Duodenal mucosa (tissue), 2 donors: ENCODE measurements around the gene ZNHIT6.
A peak's percentile ranks its signal among the peaks of the same experiment; 100 is the strongest.

Experiments used
- H3K27ac ChIP-seq: one replicate; pipeline ENCODE4 v1.7.0; 2013; ENCODE audit warnings: low read depth, low read length
- H3K27me3 ChIP-seq, 2 donors: one replicate each; pipeline ENCODE4 v1.7.0; 2013; ENCODE audit warnings: low read length in 2 of 2, control low read depth in 1 of 2; ENCODE audit not compliant: insufficient read depth in 2 of 2, control insufficient read depth in 1 of 2
- H3K36me3 ChIP-seq, 2 donors: one replicate each; pipeline ENCODE4 v1.7.0; 2013; ENCODE audit warnings: low read length in 2 of 2, control low read depth in 1 of 2; ENCODE audit not compliant: insufficient read depth in 2 of 2, control insufficient read depth in 1 of 2
- H3K4me1 ChIP-seq, 2 donors: one replicate each; pipeline ENCODE4 v1.7.0; 2013; ENCODE audit warnings: low read length in 2 of 2, control low read depth in 1 of 2; ENCODE audit not compliant: insufficient read depth in 2 of 2, control insufficient read depth in 1 of 2
- H3K4me3 ChIP-seq, 2 donors: one replicate each; pipeline ENCODE4 v1.7.0; 2013; ENCODE audit warnings: low read length in 2 of 2, low read depth in 1 of 2
- H3K9ac ChIP-seq, 2 donors: one replicate each; pipeline ENCODE4 v1.7.0; 2013; ENCODE audit warnings: low read length in 2 of 2, low read depth in 1 of 2
- H3K9me3 ChIP-seq, 2 donors: one replicate each; pipeline ENCODE4 v1.7.0; 2013; ENCODE audit warnings: low read length in 2 of 2, control low read depth in 1 of 2; ENCODE audit not compliant: control insufficient read depth in 1 of 2

Gene ZNHIT6

GRCh38 chr1:85609976-85610375 is 98.3 kb downstream of the ZNHIT6 start:
- Histone ChIP-seq H3K9me3 (no peaks in the 10 kb centered on the region), H3K27me3 (no peaks in the 10 kb centered on the region), H3K4me1 (peaks cover 9 to 17% of the 10 kb centered on the region in 2 donors)

GRCh38 chr1:85608851-85609250 is 99.4 kb downstream of the ZNHIT6 start:
- Histone ChIP-seq H3K36me3 (no peaks in the 10 kb centered on the region), H3K4me1 (peaks cover 9 to 18% of the 10 kb centered on the region in 2 donors), H3K9ac (no peak overlapping the region), H3K4me3 (no peak overlapping the region), H3K9me3 (no peaks in the 10 kb centered on the region), H3K27me3 (no peaks in the 10 kb centered on the region), H3K27ac (no peak overlapping the region)

More at GRCh38 chr1:85609976-85610375, 98.3 kb downstream of the ZNHIT6 start:
- Histone ChIP-seq H3K9ac (no peak overlapping the region), H3K36me3 (no peaks in the 10 kb centered on the region), H3K27ac (no peak overlapping the region), H3K4me3 (no peak overlapping the region)

DNA sequence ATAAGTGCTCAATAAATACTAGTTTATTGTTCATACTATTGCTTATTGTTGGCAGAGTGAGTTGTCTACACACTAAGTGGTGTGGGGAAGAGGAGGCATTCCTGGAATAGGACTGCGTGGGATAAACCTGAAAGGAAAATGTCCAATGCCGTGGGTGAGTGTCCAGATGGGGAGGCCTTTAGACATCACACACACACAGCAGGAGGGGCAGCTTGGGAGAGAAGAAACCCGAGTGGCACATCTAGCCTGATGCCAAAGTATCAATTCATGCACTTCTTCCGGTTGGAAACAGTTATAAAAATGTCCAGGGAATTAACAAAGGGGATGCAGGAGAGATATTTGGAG is 100.3 kb downstream of the ZNHIT6 start:
- H3K27me3 ChIP-seq: no peaks in the 10 kb centered on the region
- H3K4me1 ChIP-seq: peaks cover 9 to 17% of the 10 kb centered on the region in 2 donors
- no peak overlapping the region for H3K4me3 ChIP-seq
- H3K36me3 ChIP-seq: no peaks in the 10 kb centered on the region
- H3K9ac ChIP-seq: no peak overlapping the region
- H3K27ac ChIP-seq: no peak overlapping the region
- no peaks in the 10 kb centered on the region for H3K9me3 ChIP-seq

GRCh38 chr1:85607126-85607920 is 100.9 kb downstream of the ZNHIT6 start:
- Histone ChIP-seq H3K36me3 (no peaks in the 10 kb centered on the region), H3K9ac (no peak overlapping the region), H3K4me1 (peaks cover 9 to 13% of the 10 kb centered on the region in 2 donors), H3K4me3 (no peak overlapping the region), H3K27ac (no peak overlapping the region), H3K27me3 (no peaks in the 10 kb centered on the region), H3K9me3 (no peaks in the 10 kb centered on the region)

- Histone ChIP-seq H3K9ac (no peak overlapping the region), H3K4me3 (no peak overlapping the region), H3K36me3 (no peaks in the 10 kb centered on the region), H3K27me3 (no peaks in the 10 kb centered on the region), H3K4me1 (peaks cover 9 to 13% of the 10 kb centered on the region in 2 donors), H3K9me3 (no peaks in the 10 kb centered on the region), H3K27ac (no peak overlapping the region)
Measured at GRCh38 chr1:85606414-85606800, 101.8 kb downstream of the ZNHIT6 start.

DNA sequence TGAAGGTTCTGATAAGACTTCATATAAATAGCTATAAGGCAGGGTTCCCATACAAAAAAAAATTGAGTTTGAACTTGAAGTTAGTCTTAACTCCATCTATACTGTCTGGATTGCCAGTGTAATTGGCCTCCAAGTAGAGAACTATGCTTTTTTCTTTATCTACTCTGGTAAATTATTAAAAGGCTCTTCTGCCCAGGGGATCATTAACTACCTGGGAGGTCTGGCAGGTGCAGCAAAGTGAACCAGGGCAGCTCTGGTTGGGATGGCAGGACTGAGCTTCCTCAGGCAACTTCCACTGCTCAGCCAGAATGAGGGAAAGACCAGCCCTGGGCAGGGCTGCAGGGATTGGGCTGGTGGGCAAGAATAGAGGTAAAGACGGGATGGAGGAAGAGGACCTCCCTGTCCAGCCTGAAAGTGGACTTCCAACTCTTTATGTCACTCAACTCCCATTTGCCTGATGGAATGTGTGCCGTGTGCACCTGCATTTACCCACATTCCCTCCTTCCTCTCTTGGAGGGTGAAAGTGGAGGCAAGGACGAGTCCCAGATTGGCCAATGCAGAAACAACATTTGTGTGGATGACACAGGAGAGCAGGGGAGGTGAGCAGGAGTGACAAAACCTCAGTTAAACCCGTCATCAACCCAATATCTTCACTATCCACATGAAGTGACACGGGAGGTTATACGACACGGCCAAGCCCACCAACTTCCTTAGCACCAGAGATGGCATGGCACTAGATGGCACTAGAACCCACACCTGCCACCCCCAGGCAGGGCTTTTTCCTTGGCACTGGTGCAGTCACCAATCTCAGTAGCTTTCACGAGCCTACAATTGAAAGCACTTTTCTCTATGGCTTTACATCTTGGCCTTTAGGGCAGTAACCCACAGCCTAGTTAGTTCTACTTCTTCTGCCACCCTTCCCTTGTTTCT is 102.5 kb downstream of the ZNHIT6 start:
- H3K9me3 ChIP-seq: no peaks in the 10 kb centered on the region
- H3K27ac ChIP-seq: no peak overlapping the region
- peaks cover 9 to 13% of the 10 kb centered on the region in 2 donors for H3K4me1 ChIP-seq
- H3K4me3 ChIP-seq: peak overlapping the region; percentile 6 to 11
- no peaks in the 10 kb centered on the region for H3K36me3 ChIP-seq
- no peaks in the 10 kb centered on the region for H3K27me3 ChIP-seq
- no peak overlapping the region for H3K9ac ChIP-seq

- Histone ChIP-seq H3K4me1 (peaks cover 9 to 13% of the 10 kb centered on the region in 2 donors), H3K9me3 (no peaks in the 10 kb centered on the region), H3K27me3 (no peaks in the 10 kb centered on the region), H3K9ac (no peak overlapping the region), H3K36me3 (no peaks in the 10 kb centered on the region), H3K4me3 (no peak overlapping the region), H3K27ac (no peak overlapping the region)
Measured at GRCh38 chr1:85604298-85604997, 103.8 kb downstream of the ZNHIT6 start.

DNA sequence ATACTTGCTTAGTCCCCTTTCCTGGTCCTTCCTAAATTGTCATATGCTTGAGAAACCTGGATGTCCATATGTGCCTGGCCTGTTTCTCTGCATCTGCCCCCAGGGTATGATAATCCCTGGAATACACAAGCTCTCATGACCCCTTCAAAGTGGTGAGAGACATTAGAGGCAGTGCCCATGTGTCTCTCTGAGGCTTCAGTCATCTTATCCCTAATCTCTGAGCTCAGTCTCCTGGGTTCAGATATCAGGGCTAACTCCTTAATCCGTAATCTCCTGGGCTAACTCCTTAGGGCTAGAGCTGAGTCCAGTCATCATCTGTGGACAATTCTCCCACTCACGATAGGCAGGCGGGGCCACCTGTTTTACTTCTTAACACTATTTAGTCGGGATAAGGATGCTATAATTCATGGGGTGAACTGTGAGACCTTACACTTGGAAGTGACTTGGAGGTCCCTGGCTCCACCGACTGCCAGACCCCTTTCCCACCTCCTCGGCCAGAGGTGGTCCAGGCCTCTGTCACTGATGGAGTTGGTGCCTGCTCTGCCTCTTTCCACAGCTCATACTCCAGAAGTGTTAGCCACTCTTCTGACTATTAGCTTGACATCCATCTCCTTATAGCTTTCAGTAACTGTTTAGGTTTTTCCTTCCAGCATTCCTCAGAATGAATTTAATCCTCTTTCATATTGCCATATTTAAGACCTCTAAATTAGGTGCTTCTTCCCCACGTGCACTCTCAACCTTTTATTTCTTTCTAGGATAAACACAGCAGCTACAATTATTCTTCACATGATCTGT is 105.0 kb downstream of the ZNHIT6 start:
- Histone ChIP-seq H3K36me3 (no peaks in the 10 kb centered on the region), H3K9me3 (no peaks in the 10 kb centered on the region), H3K4me1 (peaks cover 9 to 13% of the 10 kb centered on the region in 2 donors), H3K9ac (no peak overlapping the region), H3K27ac (no peak overlapping the region), H3K27me3 (no peaks in the 10 kb centered on the region), H3K4me3 (no peak overlapping the region)

GRCh38 chr1:85602571-85602970 is 105.7 kb downstream of the ZNHIT6 start:
- H3K36me3 ChIP-seq: no peaks in the 10 kb centered on the region
- no peak overlapping the region for H3K27ac ChIP-seq
- H3K4me1 ChIP-seq: peaks cover 9 to 13% of the 10 kb centered on the region in 2 donors
- no peaks in the 10 kb centered on the region for H3K9me3 ChIP-seq
- no peaks in the 10 kb centered on the region for H3K27me3 ChIP-seq
- H3K9ac ChIP-seq: no peak overlapping the region
- H3K4me3 ChIP-seq: no peak overlapping the region
